ENCODE data around the gene NPLOC4.
"Not testable (repeated sequence)": the region's sequence is repeated elsewhere in the genome, so short reads cannot be mapped to it uniquely, and the experiment has no call there.

- not testable (repeated sequence) for TF ChIP-seq POLR2A, POLR2AphosphoS5 (IDR thresholded peaks at IDR 0.05; ENCODE audit: low read depth, low read length)
Measured at GRCh38 chr17:81531998-81532404, 104.9 kb downstream of the NPLOC4 start.
